HG03095 (cell line): ENCODE results near the gene RIMS3.
"Not testable (repeated sequence)": the region's sequence is repeated elsewhere in the genome, so short reads cannot be mapped to it uniquely, and the experiment has no call there.

Source experiments
- ATAC-seq: cut with Tn5 transposase; IDR thresholded peaks from one replicate; pipeline ENCODE4 v1.9.1; 2021; ENCODE audit warnings: moderate library complexity; ENCODE audit not compliant: unreplicated experiment

RIMS3 gene

DNA sequence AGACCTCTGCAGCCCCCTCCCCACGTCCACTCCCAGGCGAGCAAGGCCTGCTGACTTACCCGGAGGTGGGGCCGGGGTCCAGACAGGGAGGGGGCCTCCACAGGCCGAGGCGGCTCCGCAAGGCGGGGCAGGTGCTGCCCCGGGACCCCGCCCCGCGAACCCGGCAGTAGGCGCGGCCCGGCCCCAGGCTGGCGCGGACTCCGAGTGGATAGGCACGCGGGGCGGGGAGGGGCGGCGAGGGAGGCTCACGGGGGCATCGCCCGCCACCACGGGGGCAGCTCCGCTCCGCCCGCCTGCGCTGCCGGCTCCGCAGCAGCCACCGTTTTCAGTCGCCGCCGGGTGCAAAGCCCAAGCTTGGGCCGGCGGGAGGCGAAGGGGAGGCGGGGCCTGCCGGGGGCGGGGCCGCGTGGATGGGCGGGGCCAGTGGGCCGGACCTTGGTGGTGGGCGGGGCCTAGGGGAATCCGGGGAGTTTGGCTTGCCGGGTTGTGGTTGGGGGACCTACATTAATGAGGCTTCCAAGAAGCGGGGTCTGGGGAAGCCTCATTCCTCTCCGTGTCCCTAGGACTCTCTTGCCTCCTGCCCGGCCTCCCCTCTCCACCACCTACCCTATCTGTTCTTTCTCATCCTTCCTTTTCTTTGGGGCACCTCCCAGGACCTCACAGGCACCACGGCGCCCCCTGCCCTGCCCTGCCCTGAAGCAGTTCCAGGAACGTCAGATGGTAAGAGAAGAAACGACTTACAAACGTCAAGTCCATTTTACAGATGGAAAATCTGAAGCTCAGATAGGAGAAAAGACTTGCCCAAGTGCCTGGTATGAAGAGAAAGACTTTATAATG, at the start of gene RIMS3:
RIMS3 (minus strand) TSS at position 348 of the 837 bp plus-strand sequence. CDS start 23,757 bp downstream, outside the sequence.
- ATAC-seq = peak; percentile 74

DNA sequence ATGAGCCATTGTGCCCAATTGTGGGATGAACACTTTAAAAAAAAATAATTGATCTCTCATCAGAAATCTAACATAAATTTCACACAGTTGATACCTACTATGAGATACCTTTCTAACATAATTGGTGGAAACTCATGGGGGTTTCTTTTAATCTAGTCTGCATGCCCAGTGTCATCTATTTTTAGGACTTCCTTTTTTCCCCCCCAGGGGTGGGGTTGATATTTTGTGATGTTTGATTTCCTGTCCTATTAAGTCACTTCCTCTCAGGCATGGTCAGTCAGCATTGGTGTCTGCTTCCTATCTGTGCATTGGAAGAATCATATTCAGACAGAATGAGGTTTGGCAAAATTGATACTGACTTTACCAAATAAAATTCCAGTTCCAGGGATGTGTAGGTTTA, 47.5 kb upstream of the RIMS3 start:
- ATAC-seq = no peak

DNA sequence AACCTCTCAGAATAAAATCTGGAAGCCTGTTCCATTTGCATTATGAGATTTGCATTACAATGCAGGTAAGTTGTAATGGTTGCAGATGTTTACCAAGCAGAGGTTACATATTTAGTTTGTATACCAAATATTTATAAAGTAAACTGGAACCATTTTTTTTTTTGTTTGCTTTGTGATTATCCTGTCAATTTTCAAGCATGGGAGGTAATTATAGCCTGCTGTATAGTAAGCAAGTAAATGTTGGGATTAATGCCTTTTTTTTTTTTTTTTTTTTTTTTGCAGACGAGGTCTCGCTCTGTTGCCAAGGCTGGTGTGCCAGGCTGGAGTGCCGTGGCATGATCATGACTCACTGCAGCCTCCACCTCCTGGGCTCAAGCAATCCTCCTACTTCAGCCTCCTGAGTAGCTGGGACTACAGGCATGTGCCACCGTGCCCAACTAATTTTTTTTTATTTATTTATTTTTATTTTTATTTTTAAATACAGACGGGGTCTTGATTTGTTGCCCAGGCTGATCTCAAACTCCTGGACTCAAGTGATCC, 47.0 kb upstream of the RIMS3 start:
- no peak for ATAC-seq

DNA sequence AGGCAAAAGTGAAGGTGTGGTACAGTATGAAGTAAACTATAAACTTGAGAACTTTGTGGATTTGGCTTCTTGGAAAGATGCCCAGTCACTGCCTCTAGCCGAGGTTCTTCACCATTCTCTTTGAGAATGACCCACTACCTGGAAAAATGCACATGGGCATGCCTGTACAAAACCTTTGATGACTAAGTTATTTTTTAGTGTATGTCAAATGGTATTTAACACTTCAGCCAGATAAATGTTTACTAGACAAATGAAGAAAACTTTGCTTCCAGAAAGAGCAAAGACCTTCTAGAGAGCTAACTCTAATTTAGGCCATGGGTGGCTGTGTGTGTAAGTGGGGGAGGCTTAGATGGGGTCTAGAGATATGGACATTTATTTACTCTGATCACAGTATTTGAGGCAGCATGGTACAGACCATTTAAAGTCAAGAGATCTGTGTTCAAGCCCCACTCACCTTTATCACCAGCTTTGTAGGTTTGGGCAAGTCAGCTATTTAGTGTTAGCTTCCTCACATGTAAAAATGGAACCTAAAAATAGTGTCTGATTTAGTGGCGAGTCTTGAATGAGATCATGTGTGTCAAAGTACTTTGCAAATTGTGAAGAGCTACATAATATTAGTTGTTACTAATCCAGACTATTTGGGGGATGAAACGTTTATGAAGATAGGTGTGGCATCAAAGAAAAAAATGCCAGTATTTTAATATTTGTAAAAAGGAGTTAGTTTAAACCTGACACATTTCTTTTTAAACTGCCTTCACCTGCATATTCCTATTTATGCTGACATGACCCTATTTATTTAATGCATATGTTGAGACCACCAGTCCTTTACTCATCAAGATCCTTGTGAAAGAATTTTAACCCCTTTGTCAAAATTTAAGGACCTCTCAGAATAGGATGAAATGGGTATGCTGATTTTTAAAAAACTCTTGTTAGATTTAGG, 46.3 kb upstream of the RIMS3 start:
- ATAC-seq = no peak

DNA sequence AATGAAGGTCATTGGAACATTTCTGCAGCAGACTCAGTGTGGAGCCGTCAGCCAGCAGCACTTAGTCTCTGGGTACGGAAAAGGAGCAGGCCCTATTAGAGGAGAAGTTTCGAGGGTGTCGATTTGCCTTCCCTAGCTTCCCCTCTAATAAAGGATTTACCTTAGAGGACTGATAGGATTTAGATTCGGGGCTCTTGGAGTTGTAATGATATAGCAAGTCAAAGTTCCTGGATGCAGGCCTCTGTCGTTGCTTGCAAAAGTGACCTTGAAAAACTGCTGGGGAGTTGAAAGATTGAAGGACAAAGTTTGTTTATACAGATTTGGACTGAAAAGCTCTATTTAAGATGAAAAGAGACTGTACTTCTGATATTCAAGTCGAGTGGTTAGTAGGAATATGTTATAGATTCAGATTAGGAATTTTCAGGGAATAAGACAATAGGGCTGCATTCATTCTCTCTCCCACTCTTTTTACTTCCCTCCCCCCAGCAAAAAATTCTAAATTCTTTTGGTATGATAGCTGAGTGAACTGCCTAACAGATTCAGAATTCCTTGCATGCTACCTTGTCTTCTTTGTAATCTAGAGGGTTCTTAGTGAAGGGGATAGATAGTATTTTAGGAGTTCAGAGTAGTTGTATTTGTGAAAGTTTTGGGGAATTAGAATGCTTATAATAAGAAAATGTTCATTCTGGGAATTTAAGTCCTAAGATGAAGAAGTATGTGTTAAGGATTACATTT, 45.3 kb upstream of the RIMS3 start:
- ATAC-seq = no peak

DNA sequence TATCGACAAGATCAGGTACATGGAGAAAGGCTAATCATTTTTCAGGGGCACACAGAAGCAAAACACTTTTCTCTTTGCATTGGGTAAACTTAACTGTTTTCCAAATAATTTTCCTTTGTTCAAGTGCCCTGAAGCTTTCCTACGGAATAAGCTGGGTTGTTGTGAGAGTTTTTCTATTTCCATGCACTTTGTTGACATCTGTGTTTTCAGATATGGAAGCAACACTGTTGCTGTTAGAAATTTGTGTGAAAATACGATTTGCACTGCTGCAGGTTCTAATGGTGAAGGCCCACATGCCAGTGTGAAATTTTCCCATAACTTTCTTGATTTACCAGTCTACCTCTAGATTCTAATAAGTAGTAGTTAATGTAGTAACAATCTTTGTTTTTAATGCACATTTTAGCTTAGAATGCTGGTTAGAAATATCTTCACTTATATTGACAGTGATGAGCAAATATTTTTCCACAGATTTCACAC, 44.4 kb upstream of the RIMS3 start:
- no peak for ATAC-seq

DNA sequence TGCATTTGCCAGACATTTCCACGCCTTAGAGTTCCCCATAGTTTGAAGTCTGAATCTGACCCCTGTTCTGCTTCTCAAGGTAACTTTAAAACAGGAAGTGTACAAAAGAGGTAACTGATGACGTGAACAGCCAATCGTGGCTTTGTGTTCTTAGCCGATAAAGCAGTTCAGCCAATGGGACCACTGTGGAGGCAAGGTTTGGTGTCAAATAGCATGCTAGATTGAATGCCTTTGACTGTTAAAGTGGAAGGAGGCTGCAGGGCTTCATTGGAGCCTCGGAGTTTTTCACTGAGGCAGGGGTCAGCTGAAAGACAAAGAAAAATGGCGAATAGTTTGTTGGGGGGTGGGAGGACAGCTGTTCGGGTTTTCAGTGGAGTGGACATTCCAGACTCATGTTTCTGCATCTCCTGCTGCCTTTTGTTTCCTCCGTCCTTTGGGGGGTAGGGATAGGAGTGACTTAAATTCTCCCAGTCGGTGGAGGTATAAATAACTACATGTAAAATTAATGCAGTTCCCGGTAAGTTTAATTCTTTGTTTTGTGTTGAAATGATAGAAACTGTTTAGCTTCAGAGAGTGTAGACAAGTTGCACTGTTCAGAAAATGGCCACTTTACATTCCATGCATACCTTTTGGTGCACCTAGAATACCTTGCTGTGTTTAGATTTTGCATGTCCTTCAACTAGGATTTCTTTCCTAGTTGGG, 43.8 kb upstream of the RIMS3 start:
- ATAC-seq = peak; percentile 71

DNA sequence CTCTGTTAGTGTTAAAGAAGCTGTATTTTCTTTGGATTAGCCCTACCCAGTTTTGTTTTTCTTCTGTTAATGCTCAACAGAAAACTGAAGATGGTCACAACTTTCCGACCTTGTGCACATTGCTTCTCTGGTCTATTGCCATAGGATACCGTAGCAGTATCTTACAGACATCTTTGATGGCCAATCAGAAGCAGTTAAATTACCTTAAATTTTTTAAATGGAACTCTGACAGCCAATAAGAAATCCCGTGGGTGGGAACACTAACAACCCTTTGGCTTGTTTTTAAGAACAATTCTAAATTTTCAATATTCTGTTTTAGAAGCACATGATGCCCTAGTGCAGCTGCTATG, 43.2 kb upstream of the RIMS3 start:
- ATAC-seq = peak; percentile 57

DNA sequence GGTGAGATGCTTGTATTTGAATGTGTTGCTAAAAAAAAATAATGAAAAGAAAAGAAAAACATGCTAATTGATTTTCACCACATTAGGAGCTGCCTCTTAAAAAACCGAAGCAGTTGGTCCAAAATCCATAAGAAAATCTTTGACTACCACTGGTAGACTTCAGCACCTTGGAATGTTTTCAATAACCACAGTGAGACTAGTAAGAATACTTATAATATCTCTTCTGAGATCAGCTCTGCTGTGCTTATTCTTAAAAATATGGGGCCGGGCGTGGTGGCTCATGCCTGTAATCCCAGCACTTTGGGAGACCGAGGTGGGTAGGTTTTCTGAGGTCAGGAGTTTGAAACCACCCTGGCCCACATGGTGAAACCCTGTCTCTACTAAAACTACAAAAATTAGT, 41.1 kb upstream of the RIMS3 start:
- ATAC-seq = no peak

DNA sequence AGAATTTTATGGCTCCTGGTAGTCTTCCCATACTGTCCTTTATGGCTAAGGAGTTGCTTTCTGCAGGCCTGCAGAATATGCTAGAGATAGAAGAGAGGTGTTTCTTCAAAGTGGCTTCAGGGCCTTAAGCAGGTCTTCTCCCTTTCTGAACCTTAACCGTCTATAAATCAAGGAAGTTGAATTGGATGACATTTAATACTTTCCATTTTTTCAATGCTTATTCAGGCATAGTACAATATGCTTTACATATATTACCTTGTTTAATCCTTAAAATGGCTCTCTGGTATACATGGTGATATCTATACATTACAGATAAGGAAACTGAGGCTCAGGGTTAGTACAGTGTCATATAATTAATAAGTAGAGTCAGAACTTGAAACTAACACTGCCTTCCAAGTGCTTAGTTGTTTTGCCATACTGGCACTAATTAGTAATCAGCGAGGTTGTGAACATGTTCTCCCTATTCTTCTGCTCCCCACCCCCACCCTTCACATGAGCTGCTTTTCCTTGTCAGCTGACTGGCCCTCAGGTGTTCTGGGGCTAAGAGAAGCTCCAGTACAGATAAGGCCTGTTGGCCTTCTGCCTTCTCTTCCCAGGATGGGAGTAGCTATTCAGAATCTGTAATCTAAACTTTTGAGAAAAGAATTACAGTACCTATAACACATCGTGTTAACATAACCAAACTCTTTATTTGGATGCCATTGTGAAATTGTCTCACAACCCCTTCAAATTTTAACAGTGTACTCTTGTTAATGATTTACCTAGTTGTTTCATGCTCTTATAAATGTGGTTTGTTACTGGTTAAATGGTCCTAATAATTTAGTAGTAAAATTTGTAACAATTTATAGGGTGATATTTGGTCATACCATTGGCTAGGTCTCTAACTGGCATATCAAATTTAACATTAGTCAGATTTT, 39.6 kb upstream of the RIMS3 start:
- no peak for ATAC-seq

DNA sequence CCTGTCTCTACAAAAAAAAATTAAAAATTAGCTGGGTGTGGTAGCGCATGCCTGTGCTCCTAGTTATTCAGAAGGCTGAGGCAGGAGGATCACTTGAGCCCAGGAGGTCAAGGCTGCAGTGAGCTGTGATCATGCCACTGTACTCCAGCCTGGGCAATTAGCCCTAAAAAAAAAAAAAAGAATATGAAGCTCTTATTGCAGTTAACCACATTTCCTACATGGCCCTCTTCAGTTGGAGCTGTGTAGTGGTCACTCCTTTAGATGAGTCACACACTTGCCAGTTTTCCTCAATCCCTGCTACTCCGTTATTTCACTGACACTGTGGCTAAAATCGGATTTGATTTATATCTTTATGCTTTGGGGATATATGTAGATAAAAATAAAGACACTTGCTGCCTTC, 37.8 kb upstream of the RIMS3 start:
- no peak for ATAC-seq

DNA sequence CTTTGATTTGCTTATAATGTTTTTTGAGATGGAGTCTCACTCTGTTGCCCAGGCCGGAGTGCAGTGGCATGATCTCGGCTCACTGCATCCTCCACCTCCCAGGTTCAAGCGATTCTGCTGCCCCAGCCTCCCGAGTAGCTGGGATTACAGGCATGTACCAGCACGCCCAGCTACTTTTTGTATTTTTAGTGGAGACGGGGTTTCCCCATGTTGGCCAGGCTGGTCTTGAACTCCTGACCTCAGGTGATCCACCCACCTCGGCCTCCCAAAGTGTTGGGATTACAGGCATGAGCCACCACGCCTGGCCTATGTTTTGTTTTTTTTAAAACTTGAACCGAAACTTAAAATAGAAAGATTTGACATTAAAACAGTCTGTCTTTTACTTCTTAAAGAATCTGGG, 37.3 kb upstream of the RIMS3 start:
- not testable (repeated sequence) for ATAC-seq

DNA sequence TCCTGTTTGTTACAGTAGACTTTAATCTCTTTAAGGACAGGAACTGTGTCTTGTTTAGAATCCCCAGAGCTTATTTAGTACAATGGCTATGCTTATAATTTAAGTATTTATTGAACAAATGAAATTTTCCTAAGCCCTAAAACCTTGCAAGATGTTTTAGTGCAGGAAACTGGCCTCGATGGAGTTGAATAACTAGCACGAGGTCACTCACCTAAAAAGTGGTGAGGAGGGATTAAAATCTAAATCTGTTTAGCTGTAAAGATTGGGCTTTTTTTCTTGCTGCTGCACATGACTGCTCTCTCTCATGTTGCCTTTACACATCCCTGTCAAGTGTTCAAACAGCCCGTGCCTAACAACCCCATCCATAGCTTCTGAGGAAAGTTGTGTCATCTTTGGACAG, 36.2 kb upstream of the RIMS3 start:
- no peak for ATAC-seq

DNA sequence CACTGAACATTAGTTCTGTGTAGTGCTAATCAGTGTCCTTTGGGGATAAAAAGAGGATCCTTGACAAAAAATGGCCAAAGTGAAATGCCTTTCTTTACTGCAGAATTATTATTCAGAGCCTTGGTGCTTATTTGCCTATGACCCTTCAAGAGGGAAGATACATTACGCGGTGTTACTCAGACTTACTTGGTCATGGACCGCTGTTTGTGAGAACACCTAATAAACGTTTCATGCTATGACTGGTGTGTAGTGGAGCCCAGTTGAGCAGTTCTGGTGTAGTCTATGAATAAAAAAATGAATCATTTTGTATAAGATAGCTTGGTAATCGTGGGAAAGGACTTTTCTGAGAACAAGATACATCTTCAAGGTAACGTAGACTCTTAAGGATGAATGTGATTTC, 34.3 kb upstream of the RIMS3 start:
- peak; percentile 56 for ATAC-seq

DNA sequence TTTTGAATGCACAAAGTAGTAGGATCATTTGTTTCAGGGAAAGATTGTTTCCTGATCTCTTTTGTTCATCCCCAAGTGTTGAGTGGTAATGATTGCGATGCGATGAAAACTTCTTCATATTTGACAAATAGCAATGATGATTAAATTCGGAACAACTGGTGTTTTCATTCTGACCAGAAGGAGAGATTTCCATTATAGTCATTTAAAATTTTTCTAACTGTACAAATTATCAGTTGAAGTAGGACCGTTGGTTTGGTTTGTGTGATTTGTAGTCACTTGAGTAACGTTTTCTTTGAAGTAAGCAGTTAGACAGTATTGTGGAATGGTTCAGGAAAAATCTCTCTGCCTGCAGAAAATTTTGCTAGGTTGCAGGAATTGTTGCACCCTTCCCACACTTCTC, 32.0 kb upstream of the RIMS3 start:
- no peak for ATAC-seq

DNA sequence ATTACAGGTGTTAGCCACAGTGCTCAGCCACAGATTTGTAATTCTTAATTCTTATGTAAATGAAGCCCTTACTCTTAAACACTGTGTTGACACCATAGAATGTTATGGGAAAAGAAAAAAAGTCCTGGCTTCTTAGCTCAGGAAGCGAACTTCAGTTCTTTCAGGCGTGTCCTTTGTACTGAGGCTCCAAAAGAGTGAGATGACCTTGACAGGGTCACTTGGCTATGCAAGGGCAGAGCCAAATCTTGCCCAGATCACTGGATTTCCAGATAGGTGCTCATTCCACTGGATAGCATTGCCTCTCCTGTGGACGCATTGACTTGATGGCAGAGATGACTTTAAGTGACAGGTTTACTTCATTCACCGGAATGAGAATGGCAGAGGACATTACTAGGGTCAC, 30.8 kb upstream of the RIMS3 start:
- no peak for ATAC-seq

DNA sequence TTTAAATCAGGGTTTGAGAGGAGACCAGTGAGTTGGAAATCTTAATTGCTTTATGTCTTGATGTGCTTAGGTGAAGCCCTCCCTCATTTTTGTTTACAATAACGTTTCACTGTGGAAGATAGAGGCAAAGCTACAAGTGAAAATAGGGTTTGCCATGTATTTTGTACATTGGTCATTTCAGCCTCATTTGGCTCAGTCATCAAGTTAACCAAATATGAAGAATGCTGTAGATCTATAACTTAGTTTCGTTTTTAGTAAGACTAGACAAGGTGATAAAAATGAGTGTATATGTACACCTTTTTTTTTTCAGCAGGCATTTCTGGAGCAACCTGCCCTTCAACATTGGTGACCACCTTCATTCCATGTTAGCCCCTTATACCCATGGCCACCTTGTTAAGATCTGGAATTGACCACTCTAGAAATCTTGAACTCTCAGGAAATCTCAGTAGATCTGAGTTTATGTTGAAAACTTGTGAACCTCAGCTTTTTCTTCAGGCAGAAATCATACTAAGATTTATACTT, 28.9 kb upstream of the RIMS3 start:
- no peak for ATAC-seq

DNA sequence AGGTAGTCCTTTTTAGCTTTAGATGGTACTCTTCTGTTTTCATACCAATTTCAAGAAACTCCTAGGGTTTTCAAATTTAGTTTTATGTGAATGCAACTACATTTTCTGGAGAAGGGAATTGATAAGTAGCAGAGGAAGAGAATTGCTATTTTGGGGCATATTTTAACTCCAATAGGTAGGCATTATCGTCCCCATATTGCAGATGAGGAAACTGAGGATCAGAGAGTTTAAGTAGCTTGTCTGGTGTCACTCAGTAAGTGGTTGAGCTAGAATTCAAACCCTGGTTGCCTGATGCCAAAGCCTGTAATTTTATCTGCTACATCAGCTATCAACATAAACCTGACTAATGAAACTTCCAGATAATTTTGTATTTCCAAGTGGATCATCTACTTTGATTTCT, 27.9 kb upstream of the RIMS3 start:
- no peak for ATAC-seq

DNA sequence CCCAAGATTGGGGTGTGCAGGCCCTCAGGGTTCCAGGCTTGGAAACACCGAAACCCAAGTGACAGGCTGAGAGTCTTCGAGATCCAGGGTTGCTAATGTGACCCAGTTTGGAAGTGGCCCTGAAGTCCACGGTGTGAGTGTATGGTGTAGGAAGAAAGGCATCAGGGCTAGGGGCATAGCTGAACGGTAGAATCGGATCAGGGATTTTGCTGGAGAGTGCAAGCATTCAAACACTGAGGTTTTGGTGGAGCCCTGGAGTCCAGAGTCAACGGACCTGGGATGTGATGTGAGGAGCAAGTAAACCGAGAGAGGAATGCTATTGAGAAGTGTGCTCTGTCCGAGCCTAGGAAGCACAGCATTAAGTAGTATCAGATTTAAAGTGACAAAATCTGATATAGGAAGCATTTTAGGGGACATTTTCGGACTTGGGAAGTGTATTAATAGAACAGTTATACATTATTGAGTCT, 27.0 kb upstream of the RIMS3 start:
- no peak for ATAC-seq
